ENCODE results near the gene YWHAG. TPM values are rescaled to one million over a fixed set of nuclear protein-coding genes. Genes with fewer than 3 reads are reported as not detected.

The YWHAG gene
- total and polyA plus RNA-seq, 9 of the 15 experiments (the other 6 are each of a cell fraction or from before 2014, with no cell fraction given) = 30.4 to 246 (median 94.5) TPM

- TF ChIP-seq ATF3 (IDR thresholded peaks at IDR 0.05) (peak; percentile 71), ATF3 (CRISPR knock-in tag; conservative IDR thresholded peaks at IDR 0.05) (no peak), ZNF785 (CRISPR knock-in tag; IDR thresholded peaks at IDR 0.05) (no peak), IRF2 (CRISPR knock-in tag; IDR thresholded peaks at IDR 0.05) (no peak), ZNF75A (CRISPR knock-in tag; IDR thresholded peaks at IDR 0.05) (no peak), GTF2B (IDR thresholded peaks at IDR 0.05; ENCODE audit: extremely low read depth, insufficient read length) (no peak), CAMTA2 (CRISPR knock-in tag; conservative IDR thresholded peaks at IDR 0.05) (no peak), POLR2G (IDR thresholded peaks at IDR 0.05; ENCODE audit: low read depth, low read length) (no peak), TAF7 (tag; IDR thresholded peaks at IDR 0.05) (no peak), ZFX (CRISPR knock-in tag; IDR thresholded peaks at IDR 0.05) (no peak), RNF2 (IDR thresholded peaks at IDR 0.05) (no peak), PATZ1 (CRISPR knock-in tag; IDR thresholded peaks at IDR 0.05; ENCODE audit: borderline replicate concordance) (no peak), ZNF408 (CRISPR knock-in tag; IDR thresholded peaks at IDR 0.05; ENCODE audit: low read depth) (no peak), MLX (CRISPR knock-in tag; conservative IDR thresholded peaks at IDR 0.05) (no peak), ZNF165 (CRISPR knock-in tag; IDR thresholded peaks at IDR 0.05; ENCODE audit: borderline replicate concordance) (no peak), TCF7L2 (IDR thresholded peaks at IDR 0.05; ENCODE audit: low read depth, low read length) (no peak), MAFG (tag; conservative IDR thresholded peaks at IDR 0.05) (no peak), CREB3 (tag; conservative IDR thresholded peaks at IDR 0.05; ENCODE audit: low read depth) (no peak), CREB1 (IDR thresholded peaks at IDR 0.05) (0 out of 2 replicates have a peak, but pooled peaks have one; percentile 38), CREB1 (CRISPR knock-in tag; IDR thresholded peaks at IDR 0.05) (no peak), ZNF431 (CRISPR knock-in tag; IDR thresholded peaks at IDR 0.05) (0 out of 2 replicates have a peak, but pooled peaks have one; percentile 33), NR1H2 (CRISPR knock-in tag; IDR thresholded peaks at IDR 0.05) (no peak), RFX1 (IDR thresholded peaks at IDR 0.05) (peak; percentile 89), NFXL1 (CRISPR knock-in tag; IDR thresholded peaks at IDR 0.05) (no peak), ATF1 (CRISPR knock-in tag; IDR thresholded peaks at IDR 0.05) (no peak), ATF1 (tag; IDR thresholded peaks at IDR 0.05) (peak; percentile 72), U2AF1 (optimal IDR thresholded peaks at IDR 0.05; ENCODE audit: low read depth, low read length) (peak; percentile 55)
Observed at GRCh38 chr7:76356823-76357222, 2.0 kb downstream of the YWHAG start (continued).
